Neural cell (in vitro differentiated cells): ENCODE results near the gene KCNQ5. TPM values are rescaled to one million over a fixed set of nuclear protein-coding genes. Genes with fewer than 3 reads are reported as not detected.

Source experiments
- H2AFZ ChIP-seq: fragments of 200-600, 300-800 bp; sonication (generic), shearing (Covaris generic); 2 replicates; pipeline ENCODE4 v1.6.0; 2014; ENCODE audit warnings: low read depth, mild to moderate bottlenecking, antibody characterized with exemption, low read length, moderate library complexity
- H3F3A ChIP-seq: fragments of 200-600 bp; shearing (Covaris generic); 2 replicates; pipeline ENCODE4 v1.6.1; 2016; ENCODE audit warnings: mild to moderate bottlenecking, moderate library complexity, mixed read lengths, antibody characterized with exemption, low read length; ENCODE audit not compliant: insufficient read depth, poor library complexity, severe bottlenecking
- H3K27ac ChIP-seq: fragments of 200-600, 300-800 bp; sonication (generic), shearing (Covaris generic); 2 replicates; pipeline ENCODE4 v1.5.1; 2014; ENCODE audit warnings: mild to moderate bottlenecking, low read length, moderate library complexity
- H3K27me3 ChIP-seq: fragments of 300-800, 200-600 bp; sonication (generic), shearing (Covaris generic); 2 replicates; pipeline ENCODE4 v1.6.0; 2014; ENCODE audit warnings: mild to moderate bottlenecking, low read depth, low read length, moderate library complexity; ENCODE audit not compliant: insufficient read depth
- H3K36me3 ChIP-seq: fragments of 300-800, 200-600 bp; sonication (generic), shearing (Covaris generic); 2 replicates; pipeline ENCODE4 v1.5.1; 2014; ENCODE audit warnings: mild to moderate bottlenecking, antibody characterized with exemption, low read length, moderate library complexity; ENCODE audit not compliant: insufficient read depth
- H3K4me2 ChIP-seq: fragments of 300-800, 200-600 bp; sonication (generic), shearing (Covaris generic); 2 replicates; pipeline ENCODE4 v1.6.0; 2014; ENCODE audit warnings: mild to moderate bottlenecking, low read length
- H3K4me3 ChIP-seq: fragments of 300-800, 200-600 bp; sonication (generic), shearing (Covaris generic); 2 replicates; pipeline ENCODE4 v1.5.1; 2014; ENCODE audit warnings: mild to moderate bottlenecking, low read length, moderate library complexity
- H3K79me2 ChIP-seq: fragments of 200-600 bp; shearing (Covaris generic); replicated peaks from 2 replicates; pipeline ENCODE4 v1.6.0; 2014; ENCODE audit warnings: mild to moderate bottlenecking, low read length, moderate library complexity; ENCODE audit not compliant: insufficient read depth
- H3K9ac ChIP-seq: fragments of 300-800, 200-600 bp; sonication (generic), shearing (Covaris generic); 2 replicates; pipeline ENCODE4 v1.6.1; 2016; ENCODE audit warnings: mild to moderate bottlenecking, low read length, mixed read lengths
- H3K9me2 ChIP-seq: fragments of 200-600 bp; shearing (Covaris generic); 2 replicates; pipeline ENCODE4 v1.6.1; 2016; ENCODE audit warnings: mild to moderate bottlenecking, low read length, mixed read lengths; ENCODE audit not compliant: insufficient read depth
- H3K9me3 ChIP-seq: fragments of 200-600, 300-800 bp; sonication (generic), shearing (Covaris generic); 2 replicates; pipeline ENCODE4 v1.6.1; 2016; ENCODE audit warnings: mild to moderate bottlenecking, mixed run types, low read length, moderate library complexity, mixed read lengths
- H4K20me1 ChIP-seq: fragments of 200-600 bp; shearing (Covaris generic); 2 replicates; pipeline ENCODE4 v1.6.1; 2016; ENCODE audit warnings: mild to moderate bottlenecking, mixed run types; ENCODE audit not compliant: insufficient read depth
- EP300 ChIP-seq: fragments of 450-650 bp; conservative IDR thresholded peaks from 2 replicates; pipeline ENCODE4 v1.6.1; 2014; ENCODE audit warnings: antibody characterized with exemption, mild to moderate bottlenecking, moderate library complexity; ENCODE audit not compliant: poor library complexity, severe bottlenecking
- EZH2 ChIP-seq: fragments of 200-600, 300-800 bp; shearing (Covaris generic), sonication (generic); IDR thresholded peaks from 2 replicates; pipeline ENCODE4 v1.6.1; 2014; ENCODE audit warnings: antibody characterized with exemption, low read length, borderline replicate concordance, mild to moderate bottlenecking; ENCODE audit not compliant: insufficient read depth, poor library complexity, severe bottlenecking
- MXI1 ChIP-seq: fragments of 450-650 bp; conservative IDR thresholded peaks from 2 replicates; pipeline ENCODE4 v1.6.1; 2014; ENCODE audit warnings: antibody characterized with exemption, mild to moderate bottlenecking; ENCODE audit not compliant: poor library complexity, severe bottlenecking
- POLR2AphosphoS5 ChIP-seq: IDR thresholded peaks from 2 replicates; pipeline ENCODE4 v1.6.1; 2012
- RAD21 ChIP-seq: fragments of 450-650 bp; conservative IDR thresholded peaks from 2 replicates; pipeline ENCODE4 v1.6.1; 2014; ENCODE audit warnings: antibody characterized with exemption, mild to moderate bottlenecking, moderate library complexity
- SMC3 ChIP-seq: fragments of 450-650 bp; conservative IDR thresholded peaks from 2 replicates; pipeline ENCODE4 v1.6.1; 2014; ENCODE audit warnings: antibody characterized with exemption, mild to moderate bottlenecking, moderate library complexity; ENCODE audit not compliant: poor library complexity
- TAF1 ChIP-seq: IDR thresholded peaks from 2 replicates; pipeline ENCODE4 v1.6.1; 2012; ENCODE audit warnings: low read depth
- polyA plus RNA-seq: library from polyadenylated mRNA; depleted of rRNA; stranded (reverse); fragments of >200 nt; gene quantifications from 2 replicates; pipeline ENCODE4 v1.2.3, GENCODE V29; 2014
- TF ChIP-seq, protein P1 (sequence below): fragments of 450-650 bp; IDR thresholded peaks from 2 replicates; pipeline ENCODE4 v1.5.1; 2014; ENCODE audit warnings: antibody characterized with exemption, mild to moderate bottlenecking, moderate library complexity; ENCODE audit not compliant: poor library complexity, severe bottlenecking
- TF ChIP-seq, protein P2 (sequence below): IDR thresholded peaks from 2 replicates; pipeline ENCODE4 v1.6.1; 2012; ENCODE audit warnings: borderline replicate concordance

The KCNQ5 gene
- polyA plus RNA-seq, 1 donor from 2014 or later: 0.30 TPM

DNA sequence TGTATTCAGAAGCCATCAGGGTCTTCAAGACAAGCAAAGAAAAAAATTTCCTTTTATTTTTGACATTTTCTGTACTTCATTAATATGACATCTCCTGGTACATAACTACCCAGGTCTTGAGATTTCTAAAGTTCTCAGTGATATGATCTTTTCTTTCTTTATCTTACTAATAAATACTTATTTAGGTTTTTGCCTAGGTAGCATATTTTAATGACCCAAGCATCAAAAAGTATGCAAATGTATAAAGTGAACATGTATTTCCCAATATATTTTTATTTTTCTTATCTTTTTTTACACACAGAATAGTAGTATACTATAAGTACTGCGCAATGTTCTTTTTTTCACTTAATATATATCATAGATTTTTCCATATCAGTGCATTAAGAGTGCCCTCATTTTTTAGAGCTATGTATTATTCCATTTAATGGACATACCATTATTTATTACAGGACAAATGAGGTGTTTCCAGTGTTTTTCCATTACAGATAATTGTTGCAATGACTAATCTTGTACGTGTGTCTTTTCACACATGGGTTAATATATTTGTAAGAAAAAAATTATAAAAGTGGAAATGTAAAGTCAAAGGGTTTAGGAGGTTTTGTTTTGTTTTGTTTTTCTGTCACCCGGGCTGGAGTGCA is 107.0 kb downstream of the KCNQ5 start:
- Histone ChIP-seq H3K27ac (no peak overlapping the region), H3K4me2 (no peak overlapping the region), H3K4me3 (no peak overlapping the region), H3K79me2 (no peaks in the 10 kb centered on the region), H3K9me2 (no peaks in the 10 kb centered on the region), H3K36me3 (no peaks in the 10 kb centered on the region), H3K9me3 (no peaks in the 10 kb centered on the region), H2AFZ (no peak overlapping the region), H4K20me1 (no peaks in the 10 kb centered on the region), H3K27me3 (no peaks in the 10 kb centered on the region), H3F3A (no peaks in the 10 kb centered on the region), H3K9ac (no peak overlapping the region)
- TF ChIP-seq TAF1 (no peak), MXI1 (no peak), RAD21 (no peak), EP300 (no peak), POLR2AphosphoS5 (no peak), EZH2 (no peak), SMC3 (no peak)
- TF ChIP-seq, protein P1, sequence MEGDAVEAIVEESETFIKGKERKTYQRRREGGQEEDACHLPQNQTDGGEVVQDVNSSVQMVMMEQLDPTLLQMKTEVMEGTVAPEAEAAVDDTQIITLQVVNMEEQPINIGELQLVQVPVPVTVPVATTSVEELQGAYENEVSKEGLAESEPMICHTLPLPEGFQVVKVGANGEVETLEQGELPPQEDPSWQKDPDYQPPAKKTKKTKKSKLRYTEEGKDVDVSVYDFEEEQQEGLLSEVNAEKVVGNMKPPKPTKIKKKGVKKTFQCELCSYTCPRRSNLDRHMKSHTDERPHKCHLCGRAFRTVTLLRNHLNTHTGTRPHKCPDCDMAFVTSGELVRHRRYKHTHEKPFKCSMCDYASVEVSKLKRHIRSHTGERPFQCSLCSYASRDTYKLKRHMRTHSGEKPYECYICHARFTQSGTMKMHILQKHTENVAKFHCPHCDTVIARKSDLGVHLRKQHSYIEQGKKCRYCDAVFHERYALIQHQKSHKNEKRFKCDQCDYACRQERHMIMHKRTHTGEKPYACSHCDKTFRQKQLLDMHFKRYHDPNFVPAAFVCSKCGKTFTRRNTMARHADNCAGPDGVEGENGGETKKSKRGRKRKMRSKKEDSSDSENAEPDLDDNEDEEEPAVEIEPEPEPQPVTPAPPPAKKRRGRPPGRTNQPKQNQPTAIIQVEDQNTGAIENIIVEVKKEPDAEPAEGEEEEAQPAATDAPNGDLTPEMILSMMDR: no peak
- TF ChIP-seq, protein P2, sequence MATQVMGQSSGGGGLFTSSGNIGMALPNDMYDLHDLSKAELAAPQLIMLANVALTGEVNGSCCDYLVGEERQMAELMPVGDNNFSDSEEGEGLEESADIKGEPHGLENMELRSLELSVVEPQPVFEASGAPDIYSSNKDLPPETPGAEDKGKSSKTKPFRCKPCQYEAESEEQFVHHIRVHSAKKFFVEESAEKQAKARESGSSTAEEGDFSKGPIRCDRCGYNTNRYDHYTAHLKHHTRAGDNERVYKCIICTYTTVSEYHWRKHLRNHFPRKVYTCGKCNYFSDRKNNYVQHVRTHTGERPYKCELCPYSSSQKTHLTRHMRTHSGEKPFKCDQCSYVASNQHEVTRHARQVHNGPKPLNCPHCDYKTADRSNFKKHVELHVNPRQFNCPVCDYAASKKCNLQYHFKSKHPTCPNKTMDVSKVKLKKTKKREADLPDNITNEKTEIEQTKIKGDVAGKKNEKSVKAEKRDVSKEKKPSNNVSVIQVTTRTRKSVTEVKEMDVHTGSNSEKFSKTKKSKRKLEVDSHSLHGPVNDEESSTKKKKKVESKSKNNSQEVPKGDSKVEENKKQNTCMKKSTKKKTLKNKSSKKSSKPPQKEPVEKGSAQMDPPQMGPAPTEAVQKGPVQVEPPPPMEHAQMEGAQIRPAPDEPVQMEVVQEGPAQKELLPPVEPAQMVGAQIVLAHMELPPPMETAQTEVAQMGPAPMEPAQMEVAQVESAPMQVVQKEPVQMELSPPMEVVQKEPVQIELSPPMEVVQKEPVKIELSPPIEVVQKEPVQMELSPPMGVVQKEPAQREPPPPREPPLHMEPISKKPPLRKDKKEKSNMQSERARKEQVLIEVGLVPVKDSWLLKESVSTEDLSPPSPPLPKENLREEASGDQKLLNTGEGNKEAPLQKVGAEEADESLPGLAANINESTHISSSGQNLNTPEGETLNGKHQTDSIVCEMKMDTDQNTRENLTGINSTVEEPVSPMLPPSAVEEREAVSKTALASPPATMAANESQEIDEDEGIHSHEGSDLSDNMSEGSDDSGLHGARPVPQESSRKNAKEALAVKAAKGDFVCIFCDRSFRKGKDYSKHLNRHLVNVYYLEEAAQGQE: no peak

GRCh38 chr6:72733045-72733444 is 111.2 kb downstream of the KCNQ5 start:
- no peak for TF ChIP-seq MXI1
- no peak for TF ChIP-seq SMC3
- no peak for TF ChIP-seq TAF1
- no peak for TF ChIP-seq RAD21
- no peak for TF ChIP-seq EP300
- TF ChIP-seq, protein P2: no peak
- no peak for TF ChIP-seq EZH2
- no peak for TF ChIP-seq POLR2AphosphoS5
- TF ChIP-seq, protein P1: no peak
- H3F3A ChIP-seq: no peaks in the 10 kb centered on the region
- H3K36me3 ChIP-seq: no peaks in the 10 kb centered on the region
- H3K27ac ChIP-seq: no peak overlapping the region
- H2AFZ ChIP-seq: no peak overlapping the region
- H4K20me1 ChIP-seq: no peaks in the 10 kb centered on the region
- H3K9me3 ChIP-seq: no peaks in the 10 kb centered on the region
- no peak overlapping the region for H3K4me2 ChIP-seq
- H3K79me2 ChIP-seq: no peaks in the 10 kb centered on the region
- H3K9me2 ChIP-seq: no peaks in the 10 kb centered on the region
- no peak overlapping the region for H3K9ac ChIP-seq
- no peaks in the 10 kb centered on the region for H3K27me3 ChIP-seq
- H3K4me3 ChIP-seq: no peak overlapping the region
